Esophagus muscularis mucosa (tissue), 4 donors: ENCODE measurements around the gene MAGEB3. TPM values are rescaled to one million over a fixed set of nuclear protein-coding genes. Genes with fewer than 3 reads are reported as not detected.

Source experiments
- DNase-seq: peaks from one replicate; pipeline ENCODE4 v3.0.0-alpha.2; 2017; ENCODE audit errors: extremely low spot score
- H3K27ac ChIP-seq, 4 donors: fragments of 200-600 bp; sonication (generic); replicated peaks in 1 of 4; 1 replicate in 3 of 4; 2 replicates in 1 of 4; pipeline ENCODE4 v1.5.1; 2016 to 2019; ENCODE audit warnings: mild to moderate bottlenecking in 1 of 4
- H3K27me3 ChIP-seq, 4 donors: fragments of 200-600 bp; sonication (generic); one replicate each; pipeline versions ENCODE4 v1.5.1 to v1.6.0; 2016 to 2019
- H3K36me3 ChIP-seq, 4 donors: fragments of 200-600 bp; sonication (generic); one replicate each; pipeline ENCODE4 v1.5.1; 2016 to 2019
- H3K4me1 ChIP-seq, 4 donors: fragments of 200-600 bp; sonication (generic); one replicate each; pipeline ENCODE4 v1.5.1; 2016 to 2019
- H3K4me3 ChIP-seq, 4 donors: fragments of 200-600 bp; sonication (generic); 1 replicate in 2 of 4; 2 replicates in 2 of 4; pipeline ENCODE4 v1.5.1; 2016 to 2019; ENCODE audit warnings: mild to moderate bottlenecking in 4 of 4, moderate library complexity in 1 of 4
- H3K9me3 ChIP-seq, 4 donors: fragments of 200-600 bp; sonication (generic); 1 replicate in 3 of 4; 2 replicates in 1 of 4; pipeline ENCODE4 v1.5.1; 2016 to 2019
- EP300 ChIP-seq: sonication (generic); formaldehyde crosslinking; IDR thresholded peaks from one replicate; pipeline ENCODE4 v1.6.1; 2017; ENCODE audit warnings: antibody characterized with exemption
- POLR2A ChIP-seq: fragments of 450-650 bp; IDR thresholded peaks from one replicate; pipeline ENCODE4 v1.6.1; 2017; ENCODE audit warnings: antibody characterized with exemption, moderate library complexity, mild to moderate bottlenecking, low read depth
- POLR2AphosphoS5 ChIP-seq, 2 donors: sonication (generic); formaldehyde crosslinking; IDR thresholded peaks; one replicate each; pipeline ENCODE4 v1.6.1; 2017; ENCODE audit warnings: antibody characterized with exemption in 2 of 2
- WGBS: methylation state at CpG from one replicate; pipeline ENCODE4 v1.1.5; 2018; 5-methylcytosine and 5-hydroxymethylcytosine counted together
- intact Hi-C: fragments of 100-400 bp; cut with DNase I; formaldehyde crosslinking; loops from one replicate; pipeline ENCODE4 v1.15.1; 2023
- total RNA-seq, 4 donors: library from RNA; depleted of rRNA; stranded (reverse); fragments of >200 nt; gene quantifications; one replicate each; pipeline versions ENCODE4 v1.1.0 to v1.2.1, GENCODE V29; 2016
- TF ChIP-seq, protein P1 (sequence below), 3 experiments: fragments of 200-600 bp in 2 of 3; fragments of 450-650 bp in 1 of 3; sonication (generic) in 2 of 3; IDR thresholded peaks; one replicate each; pipeline ENCODE4 v1.5.1; 2017 to 2019; ENCODE audit warnings: antibody characterized with exemption in 3 of 3, mild to moderate bottlenecking in 2 of 3, moderate library complexity in 1 of 3

MAGEB3 gene
- total RNA-seq, 4 donors from 2014 or later, result not detected

DNA sequence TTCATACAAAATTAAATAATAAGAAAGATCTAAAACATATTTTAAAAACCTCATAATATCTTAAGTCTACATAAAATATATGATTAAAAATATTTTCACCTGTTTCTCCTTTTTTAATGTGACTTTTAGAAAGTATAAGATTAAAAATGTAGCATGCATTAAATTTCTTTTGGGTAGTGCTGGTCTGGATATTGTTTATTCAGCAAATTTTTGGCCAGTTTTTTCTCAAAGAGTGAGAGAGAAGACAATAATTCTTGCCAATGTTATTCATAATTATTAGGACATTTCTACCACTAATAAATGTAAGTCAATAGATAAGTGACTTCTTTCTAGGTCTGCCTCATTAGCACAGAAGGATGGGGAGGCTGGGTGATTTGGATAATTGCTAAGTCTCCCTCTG is 30.6 kb downstream of the MAGEB3 start:
- H3K27ac ChIP-seq, result no peak overlapping the region
- no peaks in the 10 kb centered on the region for H3K4me1 ChIP-seq
- no peaks in the 10 kb centered on the region for H3K27me3 ChIP-seq
- no peaks in the 10 kb centered on the region for H3K36me3 ChIP-seq
- intact Hi-C loops, result no loop called here
- H3K4me3 ChIP-seq, result no peak overlapping the region
- no peaks in the 10 kb centered on the region for H3K9me3 ChIP-seq
- TF ChIP-seq POLR2A, result no peak
- no peak for TF ChIP-seq EP300
- TF ChIP-seq POLR2AphosphoS5 (IDR thresholded peaks at IDR 0.05), result no peak
- TF ChIP-seq, protein P1, sequence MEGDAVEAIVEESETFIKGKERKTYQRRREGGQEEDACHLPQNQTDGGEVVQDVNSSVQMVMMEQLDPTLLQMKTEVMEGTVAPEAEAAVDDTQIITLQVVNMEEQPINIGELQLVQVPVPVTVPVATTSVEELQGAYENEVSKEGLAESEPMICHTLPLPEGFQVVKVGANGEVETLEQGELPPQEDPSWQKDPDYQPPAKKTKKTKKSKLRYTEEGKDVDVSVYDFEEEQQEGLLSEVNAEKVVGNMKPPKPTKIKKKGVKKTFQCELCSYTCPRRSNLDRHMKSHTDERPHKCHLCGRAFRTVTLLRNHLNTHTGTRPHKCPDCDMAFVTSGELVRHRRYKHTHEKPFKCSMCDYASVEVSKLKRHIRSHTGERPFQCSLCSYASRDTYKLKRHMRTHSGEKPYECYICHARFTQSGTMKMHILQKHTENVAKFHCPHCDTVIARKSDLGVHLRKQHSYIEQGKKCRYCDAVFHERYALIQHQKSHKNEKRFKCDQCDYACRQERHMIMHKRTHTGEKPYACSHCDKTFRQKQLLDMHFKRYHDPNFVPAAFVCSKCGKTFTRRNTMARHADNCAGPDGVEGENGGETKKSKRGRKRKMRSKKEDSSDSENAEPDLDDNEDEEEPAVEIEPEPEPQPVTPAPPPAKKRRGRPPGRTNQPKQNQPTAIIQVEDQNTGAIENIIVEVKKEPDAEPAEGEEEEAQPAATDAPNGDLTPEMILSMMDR (IDR thresholded peaks at IDR 0.05), result no peak
- no peak for DNase-seq

DNA sequence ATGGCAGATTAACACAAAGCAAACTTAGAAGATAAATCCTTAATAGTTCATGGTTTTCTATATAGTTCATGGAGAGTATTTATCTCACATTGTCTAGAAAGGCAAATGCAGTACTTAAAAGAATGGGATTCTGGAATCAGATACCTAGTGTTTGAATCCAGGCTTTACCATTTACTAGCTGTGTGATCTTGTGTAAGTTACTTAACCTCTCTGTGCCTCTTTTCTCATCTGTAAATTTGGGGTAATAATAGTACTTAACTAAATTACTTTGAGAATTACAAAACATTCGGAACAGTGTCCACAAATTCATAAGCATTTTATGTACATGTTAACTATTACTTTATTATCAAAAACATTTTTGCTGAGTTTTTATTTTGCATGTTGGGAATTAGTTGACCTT is 32.3 kb downstream of the MAGEB3 start:
- no peaks in the 10 kb centered on the region for H3K4me1 ChIP-seq
- H3K9me3 ChIP-seq, result no peaks in the 10 kb centered on the region
- no peak overlapping the region for H3K27ac ChIP-seq
- no peaks in the 10 kb centered on the region for H3K36me3 ChIP-seq
- no peak overlapping the region for H3K4me3 ChIP-seq
- no peak for DNase-seq
- TF ChIP-seq POLR2AphosphoS5 (IDR thresholded peaks at IDR 0.05) (no peak), EP300 (no peak), POLR2A (no peak)
- TF ChIP-seq, protein P1 (IDR thresholded peaks at IDR 0.05), result no peak
- no peaks in the 10 kb centered on the region for H3K27me3 ChIP-seq
- 64% methylated on average over 1 of the region's 1 CpG for WGBS
- intact Hi-C loops, result no loop called here

DNA sequence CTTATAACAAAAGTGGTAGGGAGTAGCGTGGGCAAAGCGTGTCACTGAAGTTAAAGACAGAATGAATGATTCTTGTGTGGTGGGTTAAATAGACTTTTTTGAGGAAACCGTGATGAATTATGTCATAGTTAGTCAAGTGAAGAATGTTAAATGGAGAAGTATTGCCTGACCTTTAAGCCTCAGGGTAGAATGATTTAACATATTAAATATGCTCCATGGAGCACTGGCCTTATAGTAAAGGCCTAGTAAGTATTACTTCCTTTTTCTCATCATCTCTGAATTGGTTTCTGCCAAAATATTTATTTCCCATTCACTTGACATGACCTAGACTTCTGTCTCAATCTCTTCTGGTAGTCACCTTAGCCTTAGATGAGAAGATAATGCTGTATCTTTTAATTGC is 40.2 kb downstream of the MAGEB3 start:
- no peaks in the 10 kb centered on the region for H3K4me1 ChIP-seq
- WGBS, result 81% methylated on average over 3 of the region's 3 CpGs
- no peaks in the 10 kb centered on the region for H3K36me3 ChIP-seq
- DNase-seq, result no peak
- H3K27ac ChIP-seq, result no peak overlapping the region
- no peaks in the 10 kb centered on the region for H3K9me3 ChIP-seq
- intact Hi-C loops, result loop anchor here (10.0 kb wide), 1 partner anchor 234 kb away; no protein-coding TSS in a partner anchor
- H3K4me3 ChIP-seq, result no peak overlapping the region
- TF ChIP-seq EP300 (no peak), POLR2AphosphoS5 (IDR thresholded peaks at IDR 0.05) (no peak), POLR2A (no peak)
- TF ChIP-seq, protein P1 (IDR thresholded peaks at IDR 0.05), result no peak
- no peaks in the 10 kb centered on the region for H3K27me3 ChIP-seq

DNA sequence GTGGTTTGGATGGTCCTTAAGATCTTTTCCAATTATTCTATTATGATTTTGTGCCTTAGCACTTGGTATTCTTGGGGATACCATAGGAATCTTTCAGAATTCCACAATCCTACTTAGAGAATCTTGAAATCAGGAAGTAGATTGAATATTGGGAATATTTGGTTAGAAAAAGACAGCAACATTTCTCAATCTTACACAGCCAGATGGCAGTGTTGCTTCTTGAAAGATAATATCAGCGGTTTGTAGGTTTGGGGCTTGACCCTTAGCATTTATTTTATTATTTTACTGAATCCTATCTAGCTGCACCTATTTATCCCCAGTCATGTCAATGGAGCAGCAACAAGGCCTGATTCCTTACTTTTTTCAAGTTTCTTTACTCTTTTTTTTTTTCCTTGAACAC is 45.0 kb downstream of the MAGEB3 start:
- WGBS, result 13% methylated on average over 1 of the region's 1 CpG
- DNase-seq, result no peak
- H3K36me3 ChIP-seq, result no peaks in the 10 kb centered on the region
- no peak overlapping the region for H3K4me3 ChIP-seq
- no peaks in the 10 kb centered on the region for H3K9me3 ChIP-seq
- no peaks in the 10 kb centered on the region for H3K27me3 ChIP-seq
- H3K27ac ChIP-seq, result no peak overlapping the region
- TF ChIP-seq, protein P1 (IDR thresholded peaks at IDR 0.05), result peak in 2 of 3 experiments; percentile 19 to 24
- no peak for TF ChIP-seq POLR2A
- intact Hi-C loops, result loop anchor here (10.0 kb wide), 1 partner anchor 229 kb away; no protein-coding TSS in a partner anchor
- H3K4me1 ChIP-seq, result no peaks in the 10 kb centered on the region

DNA sequence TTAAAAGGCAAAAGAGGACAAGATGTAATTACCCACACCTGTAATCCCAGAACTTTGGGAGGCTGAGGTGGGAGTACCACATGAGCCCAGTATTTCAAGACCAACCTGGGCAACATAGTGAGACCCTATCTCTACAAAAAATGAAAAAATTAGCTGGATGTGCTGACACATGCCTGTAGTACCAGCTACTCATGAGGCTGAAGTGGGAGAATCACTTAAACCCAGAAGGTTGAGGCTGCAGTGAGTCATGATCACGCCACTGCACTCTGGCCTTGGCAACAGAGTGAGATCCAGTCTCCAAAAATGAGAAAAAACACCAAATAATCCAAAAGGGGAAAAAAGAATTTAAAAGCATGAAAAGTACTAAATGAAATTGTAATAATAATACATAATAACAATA is 47.9 kb downstream of the MAGEB3 start:
- Histone ChIP-seq H3K27me3 (no peaks in the 10 kb centered on the region), H3K27ac (no peak overlapping the region), H3K4me3 (no peak overlapping the region), H3K9me3 (no peaks in the 10 kb centered on the region), H3K36me3 (no peaks in the 10 kb centered on the region), H3K4me1 (peaks cover 0 to 1% (median 0%) of the 10 kb centered on the region in 4 donors)
- TF ChIP-seq POLR2A (no peak), POLR2AphosphoS5 (IDR thresholded peaks at IDR 0.05) (no peak)
- TF ChIP-seq, protein P1 (IDR thresholded peaks at IDR 0.05), result no peak
- no peak for DNase-seq
- intact Hi-C loops, result loop anchor here (10.0 kb wide), 1 partner anchor 226 kb away; no protein-coding TSS in a partner anchor
- 36% methylated on average over 1 of the region's 1 CpG for WGBS
